Neuron (in vitro differentiated cells): Measurements from ENCODE around the gene CRISPLD2.

ENCODE experiments used
- H2AFZ ChIP-seq: one replicate; pipeline ENCODE4 v1.6.1; 2013; ENCODE audit warnings: low read depth, mild to moderate bottlenecking, inconsistent platforms, low read length, moderate library complexity
- H3K27me3 ChIP-seq: one replicate; pipeline ENCODE4 v1.6.1; 2013; ENCODE audit warnings: low read length; ENCODE audit not compliant: insufficient read depth
- H3K36me3 ChIP-seq: one replicate; pipeline ENCODE4 v1.6.1; 2013; ENCODE audit warnings: low read length; ENCODE audit not compliant: insufficient read depth
- H3K4me1 ChIP-seq: one replicate; pipeline ENCODE4 v1.6.1; 2013; ENCODE audit warnings: low read length; ENCODE audit not compliant: insufficient read depth
- H3K4me3 ChIP-seq: 2 replicates; pipeline ENCODE4 v1.5.1; 2013; ENCODE audit warnings: mild to moderate bottlenecking, low read length, moderate library complexity
- H3K9me3 ChIP-seq: one replicate; pipeline ENCODE4 v1.6.1; 2013; ENCODE audit warnings: low read length

The CRISPLD2 gene

GRCh38 chr16:84788920-84789391, 30.8 kb upstream of the CRISPLD2 start:
- H3K9me3 ChIP-seq: no peaks in the 10 kb centered on the region
- peaks cover 4% of the 10 kb centered on the region for H3K4me1 ChIP-seq
- H2AFZ ChIP-seq: no peak overlapping the region
- no peak overlapping the region for H3K4me3 ChIP-seq
- H3K36me3 ChIP-seq: no peaks in the 10 kb centered on the region
- H3K27me3 ChIP-seq: no peaks in the 10 kb centered on the region

- H3K27me3 ChIP-seq: no peaks in the 10 kb centered on the region
Observed at GRCh38 chr16:84789431-84789830, 30.4 kb upstream of the CRISPLD2 start.

DNA sequence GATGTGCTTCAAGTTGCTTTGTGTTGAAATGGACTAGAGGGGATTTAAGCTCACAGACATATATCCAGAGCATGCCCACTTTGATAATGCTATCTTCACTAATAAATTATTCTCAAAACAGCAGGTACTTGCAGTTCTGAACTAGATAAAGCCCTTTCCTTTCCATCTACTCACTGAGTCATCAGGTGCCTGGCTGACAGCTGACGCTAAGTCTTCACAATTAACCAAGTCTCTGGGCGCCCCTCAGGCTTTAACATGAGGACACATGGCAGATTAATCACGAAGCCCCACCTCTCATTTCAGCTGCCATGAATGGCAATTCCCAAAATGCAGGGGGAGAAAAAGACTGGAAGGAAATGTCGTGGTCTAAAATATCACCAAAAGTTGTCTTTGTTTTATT, 29.5 kb upstream of the CRISPLD2 start:
- Histone ChIP-seq H2AFZ (no peak overlapping the region), H3K36me3 (no peaks in the 10 kb centered on the region), H3K4me1 (peaks cover 4% of the 10 kb centered on the region), H3K27me3 (no peaks in the 10 kb centered on the region), H3K4me3 (no peak overlapping the region), H3K9me3 (no peaks in the 10 kb centered on the region)

More at GRCh38 chr16:84789431-84789830, 30.4 kb upstream of the CRISPLD2 start:
- no peak overlapping the region for H2AFZ ChIP-seq
- H3K4me1 ChIP-seq: peaks cover 4% of the 10 kb centered on the region
- no peak overlapping the region for H3K4me3 ChIP-seq
- H3K36me3 ChIP-seq: no peaks in the 10 kb centered on the region
- no peaks in the 10 kb centered on the region for H3K9me3 ChIP-seq

- Histone ChIP-seq H3K27me3 (no peaks in the 10 kb centered on the region), H3K9me3 (no peaks in the 10 kb centered on the region), H2AFZ (no peak overlapping the region), H3K4me3 (no peak overlapping the region), H3K36me3 (no peaks in the 10 kb centered on the region), H3K4me1 (peaks cover 4% of the 10 kb centered on the region)
Observed at GRCh38 chr16:84791088-84791487, 28.7 kb upstream of the CRISPLD2 start.

GRCh38 chr16:84791501-84791900, 28.3 kb upstream of the CRISPLD2 start:
- no peak overlapping the region for H2AFZ ChIP-seq
- no peak overlapping the region for H3K4me3 ChIP-seq
- H3K9me3 ChIP-seq: no peaks in the 10 kb centered on the region

GRCh38 chr16:84794186-84794585, 25.6 kb upstream of the CRISPLD2 start:
- no peaks in the 10 kb centered on the region for H3K4me1 ChIP-seq
- no peaks in the 10 kb centered on the region for H3K36me3 ChIP-seq

More at GRCh38 chr16:84791501-84791900, 28.3 kb upstream of the CRISPLD2 start:
- peaks cover 4% of the 10 kb centered on the region for H3K4me1 ChIP-seq
- no peaks in the 10 kb centered on the region for H3K27me3 ChIP-seq
- no peaks in the 10 kb centered on the region for H3K36me3 ChIP-seq

DNA sequence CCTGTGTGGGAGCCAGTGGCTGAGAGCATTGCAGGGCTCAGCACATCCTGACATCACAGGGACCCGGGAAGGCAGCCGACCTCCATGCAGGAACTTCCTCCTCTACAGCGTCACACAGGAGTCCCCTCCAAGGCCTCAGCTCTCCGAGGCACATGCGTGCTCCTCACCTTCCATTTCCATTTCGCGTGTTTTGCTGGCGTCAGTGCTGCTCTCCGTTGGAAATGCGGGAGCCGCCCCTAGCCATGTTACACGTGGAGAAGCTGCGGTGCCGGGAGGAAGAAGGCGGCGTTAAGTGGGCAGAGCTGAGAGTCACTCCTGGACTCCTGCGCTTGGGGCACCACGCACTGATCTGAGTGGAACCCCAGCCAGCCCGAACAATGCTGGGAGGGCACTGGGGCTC, 25.2 kb upstream of the CRISPLD2 start:
- no peaks in the 10 kb centered on the region for H3K4me1 ChIP-seq
- H3K4me3 ChIP-seq: no peak overlapping the region
- no peaks in the 10 kb centered on the region for H3K36me3 ChIP-seq
- H3K9me3 ChIP-seq: no peaks in the 10 kb centered on the region
- no peak overlapping the region for H2AFZ ChIP-seq
- H3K27me3 ChIP-seq: no peaks in the 10 kb centered on the region

More at GRCh38 chr16:84794186-84794585, 25.6 kb upstream of the CRISPLD2 start:
- H2AFZ ChIP-seq: no peak overlapping the region
- no peaks in the 10 kb centered on the region for H3K9me3 ChIP-seq
- H3K27me3 ChIP-seq: no peaks in the 10 kb centered on the region
- H3K4me3 ChIP-seq: no peak overlapping the region

- Histone ChIP-seq H2AFZ (no peak overlapping the region), H3K4me3 (no peak overlapping the region), H3K27me3 (no peaks in the 10 kb centered on the region), H3K9me3 (no peaks in the 10 kb centered on the region), H3K36me3 (no peaks in the 10 kb centered on the region), H3K4me1 (no peaks in the 10 kb centered on the region)
Observed at GRCh38 chr16:84795329-84796053, 24.3 kb upstream of the CRISPLD2 start.

- H3K36me3 ChIP-seq: no peaks in the 10 kb centered on the region
- peaks cover 6% of the 10 kb centered on the region for H3K9me3 ChIP-seq
- H3K27me3 ChIP-seq: no peaks in the 10 kb centered on the region
- no peaks in the 10 kb centered on the region for H3K4me1 ChIP-seq
- H2AFZ ChIP-seq: no peak overlapping the region
- H3K4me3 ChIP-seq: no peak overlapping the region
Observed at GRCh38 chr16:84800158-84800978, 19.4 kb upstream of the CRISPLD2 start.

DNA sequence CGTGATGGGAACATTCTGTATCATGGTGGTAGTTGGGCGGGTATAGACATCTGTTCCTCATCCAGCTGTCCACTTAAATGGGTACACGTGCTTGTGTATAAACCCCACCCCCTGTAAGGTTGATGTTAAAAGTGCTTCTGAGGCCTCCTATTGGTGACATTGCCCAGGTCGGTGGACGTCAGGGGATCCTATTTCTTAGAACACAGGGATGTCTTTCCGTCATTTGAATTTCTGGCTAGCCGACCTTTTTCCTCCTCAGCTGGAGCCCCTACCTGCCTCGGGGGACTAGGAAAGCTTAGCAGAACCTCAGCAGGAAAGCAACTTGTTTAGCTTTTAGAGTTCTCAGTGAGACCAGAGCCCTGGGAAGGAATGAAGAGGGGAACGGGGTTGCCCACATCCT, 16.6 kb upstream of the CRISPLD2 start:
- H2AFZ ChIP-seq: no peak overlapping the region
- H3K4me3 ChIP-seq: no peak overlapping the region
- H3K4me1 ChIP-seq: no peaks in the 10 kb centered on the region
- no peaks in the 10 kb centered on the region for H3K36me3 ChIP-seq
- H3K27me3 ChIP-seq: no peaks in the 10 kb centered on the region
- peaks cover 6% of the 10 kb centered on the region for H3K9me3 ChIP-seq

DNA sequence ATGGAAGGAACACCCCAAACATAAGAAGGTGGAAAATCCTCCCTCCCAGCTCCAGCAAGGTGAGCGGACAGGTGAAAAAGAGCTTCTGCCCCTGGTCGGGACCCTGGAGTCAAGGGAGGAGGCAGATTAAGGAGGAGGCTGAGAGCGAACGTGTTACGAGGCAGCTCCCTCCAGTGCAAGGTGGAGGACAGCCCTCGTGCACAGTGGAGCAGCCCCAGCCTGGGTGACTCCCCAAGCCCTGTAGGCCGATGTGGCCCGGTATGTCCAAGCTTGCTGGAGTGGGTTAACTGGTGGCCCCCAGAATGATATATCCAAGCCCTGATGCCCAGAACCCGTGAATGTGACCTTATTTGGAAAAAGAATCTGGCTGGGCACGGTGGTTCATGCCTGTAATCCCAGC, 15.5 kb upstream of the CRISPLD2 start:
- Histone ChIP-seq H3K9me3 (peaks cover 8% of the 10 kb centered on the region), H3K4me1 (no peaks in the 10 kb centered on the region), H3K4me3 (no peak overlapping the region), H3K27me3 (no peaks in the 10 kb centered on the region), H2AFZ (no peak overlapping the region), H3K36me3 (no peaks in the 10 kb centered on the region)

DNA sequence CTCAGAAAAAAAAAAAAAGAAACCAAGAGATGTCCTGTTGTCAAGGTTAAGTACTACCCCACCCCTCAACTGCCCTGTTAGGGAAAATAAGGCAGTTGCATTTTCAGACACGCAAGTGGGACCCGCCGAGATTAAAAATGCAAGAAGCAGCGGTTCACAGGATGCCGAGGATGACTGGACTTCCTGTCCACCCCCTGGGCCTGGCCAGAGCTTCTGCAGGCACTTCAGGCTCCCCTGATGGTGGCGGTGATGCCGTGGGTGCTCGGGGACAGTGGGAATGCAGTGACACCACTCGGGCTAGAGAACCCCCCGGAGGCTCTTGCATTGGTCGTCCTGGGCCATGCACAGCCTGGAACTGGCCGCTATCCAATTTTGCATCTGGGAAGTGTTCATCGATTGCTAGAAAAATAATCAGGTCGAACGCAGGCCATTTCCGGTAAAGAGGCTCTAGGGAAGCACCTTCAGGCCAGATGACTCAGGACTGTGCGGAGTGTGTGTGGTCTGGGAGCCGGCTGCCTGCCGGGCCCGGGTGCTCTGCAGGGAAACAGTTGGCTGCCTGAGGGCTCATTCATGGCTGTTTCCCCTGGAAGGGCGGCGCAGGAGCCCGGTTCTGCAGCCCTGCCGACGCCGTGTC, 13.4 kb upstream of the CRISPLD2 start:
- Histone ChIP-seq H3K27me3 (no peaks in the 10 kb centered on the region), H3K36me3 (no peaks in the 10 kb centered on the region), H3K4me1 (no peaks in the 10 kb centered on the region), H2AFZ (no peak overlapping the region), H3K4me3 (no peak overlapping the region), H3K9me3 (peaks cover 8% of the 10 kb centered on the region)

DNA sequence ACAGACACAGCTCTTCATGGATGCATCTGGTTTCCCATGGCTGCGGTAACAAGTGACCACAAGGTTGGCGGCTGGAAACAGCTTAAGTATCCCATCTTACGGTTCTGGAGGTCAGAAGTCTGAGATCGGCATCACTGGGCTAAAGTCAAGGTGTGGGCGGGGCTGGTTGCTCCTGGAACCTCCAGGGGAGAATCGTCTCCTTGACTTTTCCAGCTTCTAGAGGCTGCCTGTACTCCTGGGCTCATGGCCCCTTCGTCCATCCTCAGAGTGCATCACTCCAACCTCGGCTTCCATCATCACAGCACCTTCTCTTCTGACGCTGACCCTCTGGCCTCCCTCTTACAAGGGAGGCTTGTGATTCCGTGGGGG, 12.9 kb upstream of the CRISPLD2 start:
- Histone ChIP-seq H3K27me3 (peaks cover 2% of the 10 kb centered on the region), H3K9me3 (peaks cover 8% of the 10 kb centered on the region), H3K4me3 (no peak overlapping the region), H2AFZ (no peak overlapping the region), H3K4me1 (no peaks in the 10 kb centered on the region), H3K36me3 (no peaks in the 10 kb centered on the region)
